ENCODE data around the gene PACRG.

DNA sequence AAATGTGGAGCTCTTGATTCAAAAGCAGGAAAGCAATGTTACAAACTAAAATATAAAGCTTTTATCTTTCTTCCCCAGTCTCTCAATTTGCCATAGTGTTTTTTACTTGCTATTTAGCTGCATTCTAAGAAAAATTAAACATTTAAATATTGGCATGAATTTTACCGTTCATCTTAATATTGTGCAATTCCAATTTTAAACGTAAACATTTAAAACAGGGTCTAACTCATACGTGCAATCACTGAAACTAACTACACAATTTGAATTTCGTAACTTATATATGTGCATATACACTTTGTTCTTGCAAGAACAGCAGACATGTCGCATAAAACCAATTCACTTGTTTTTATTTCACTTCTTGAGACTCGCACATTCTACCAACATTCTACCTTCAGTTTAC, 405.9 kb downstream of the PACRG start:
- TF ChIP-seq, protein P1, sequence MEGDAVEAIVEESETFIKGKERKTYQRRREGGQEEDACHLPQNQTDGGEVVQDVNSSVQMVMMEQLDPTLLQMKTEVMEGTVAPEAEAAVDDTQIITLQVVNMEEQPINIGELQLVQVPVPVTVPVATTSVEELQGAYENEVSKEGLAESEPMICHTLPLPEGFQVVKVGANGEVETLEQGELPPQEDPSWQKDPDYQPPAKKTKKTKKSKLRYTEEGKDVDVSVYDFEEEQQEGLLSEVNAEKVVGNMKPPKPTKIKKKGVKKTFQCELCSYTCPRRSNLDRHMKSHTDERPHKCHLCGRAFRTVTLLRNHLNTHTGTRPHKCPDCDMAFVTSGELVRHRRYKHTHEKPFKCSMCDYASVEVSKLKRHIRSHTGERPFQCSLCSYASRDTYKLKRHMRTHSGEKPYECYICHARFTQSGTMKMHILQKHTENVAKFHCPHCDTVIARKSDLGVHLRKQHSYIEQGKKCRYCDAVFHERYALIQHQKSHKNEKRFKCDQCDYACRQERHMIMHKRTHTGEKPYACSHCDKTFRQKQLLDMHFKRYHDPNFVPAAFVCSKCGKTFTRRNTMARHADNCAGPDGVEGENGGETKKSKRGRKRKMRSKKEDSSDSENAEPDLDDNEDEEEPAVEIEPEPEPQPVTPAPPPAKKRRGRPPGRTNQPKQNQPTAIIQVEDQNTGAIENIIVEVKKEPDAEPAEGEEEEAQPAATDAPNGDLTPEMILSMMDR (IDR thresholded peaks at IDR 0.05), result no peak
- TF ChIP-seq POLR2A (IDR thresholded peaks at IDR 0.05), result no peak
- no peak for TF ChIP-seq EP300 (IDR thresholded peaks at IDR 0.05)

Data from ovary (tissue), 3 donors.